Keratinocyte (primary cell): ENCODE data around the gene ZDHHC24. TPM values are rescaled to one million over a fixed set of nuclear protein-coding genes. Genes with fewer than 3 reads are reported as not detected.

Experiments
- DNase-seq: peaks from one replicate; pipeline ENCODE4 v3.0.0-alpha.2; 2011; ENCODE audit warnings: low read depth, missing footprints, low spot score
- FAIRE-seq: peaks from 2 replicates; lab custom pipeline; 2011; peaks lifted over from hg19 to GRCh38; lab: Jason Lieb, UNC
- H2AFZ ChIP-seq: 2 replicates; pipeline ENCODE4 v1.6.0; 2012; ENCODE audit warnings: low read length, control low read depth, inconsistent platforms; ENCODE audit not compliant: control insufficient read depth
- H3K27ac ChIP-seq: 2 replicates; pipeline ENCODE4 v1.5.1; 2011; ENCODE audit warnings: low read length; ENCODE audit not compliant: control insufficient read depth, insufficient read depth
- H3K27me3 ChIP-seq: 3 replicates; pipeline ENCODE4 v1.6.0; 2011; ENCODE audit warnings: low read length; ENCODE audit not compliant: control insufficient read depth, insufficient read depth; ENCODE audit errors: extremely low read depth
- H3K36me3 ChIP-seq, 2 experiments: 2 replicates in 1 of 2; 3 replicates in 1 of 2; pipeline ENCODE4 v1.5.1; 2011; ENCODE audit warnings: low read length in 2 of 2, mild to moderate bottlenecking in 1 of 2; ENCODE audit not compliant: control insufficient read depth in 2 of 2, insufficient read depth in 2 of 2; ENCODE audit errors: extremely low read depth in 1 of 2
- H3K4me1 ChIP-seq: 3 replicates; pipeline ENCODE4 v1.5.1; 2011; ENCODE audit warnings: low read length; ENCODE audit not compliant: control insufficient read depth, insufficient read depth; ENCODE audit errors: extremely low read depth
- H3K4me2 ChIP-seq: 3 replicates; pipeline ENCODE4 v1.6.0; 2011; ENCODE audit warnings: low read depth, low read length; ENCODE audit not compliant: control insufficient read depth, insufficient read depth; ENCODE audit errors: extremely low read depth
- H3K4me3 ChIP-seq, 3 experiments: fragments of 200-600 bp in 1 of 3; sonication (generic) in 1 of 3; 2 replicates in 2 of 3; 3 replicates in 1 of 3; pipeline ENCODE4 v1.5.1; 2011 to 2016; ENCODE audit warnings: low read length in 3 of 3, mild to moderate bottlenecking in 3 of 3, control low read depth in 2 of 3, inconsistent platforms in 1 of 3, low read depth in 1 of 3, mixed read lengths in 1 of 3, mixed run types in 1 of 3, moderate library complexity in 1 of 3; ENCODE audit not compliant: control insufficient read depth in 2 of 3, insufficient read depth in 2 of 3; ENCODE audit errors: extremely low read depth in 1 of 3
- H3K79me2 ChIP-seq: 2 replicates; pipeline ENCODE4 v1.6.0; 2012; ENCODE audit warnings: low read length; ENCODE audit not compliant: control insufficient read depth, insufficient read depth
- H3K9ac ChIP-seq: 3 replicates; pipeline ENCODE4 v1.6.0; 2011; ENCODE audit warnings: low read length; ENCODE audit not compliant: control insufficient read depth, insufficient read depth; ENCODE audit errors: extremely low read depth
- H3K9me1 ChIP-seq: 3 replicates; pipeline ENCODE4 v1.6.0; 2011; ENCODE audit warnings: low read length; ENCODE audit not compliant: control insufficient read depth, insufficient read depth; ENCODE audit errors: extremely low read depth
- H3K9me3 ChIP-seq: 2 replicates; pipeline ENCODE4 v1.5.1; 2012; ENCODE audit warnings: low read depth, low read length; ENCODE audit not compliant: control insufficient read depth
- H4K20me1 ChIP-seq: 3 replicates; pipeline ENCODE4 v1.6.0; 2011; ENCODE audit warnings: low read length; ENCODE audit not compliant: control insufficient read depth, insufficient read depth; ENCODE audit errors: extremely low read depth
- EZH2 ChIP-seq: IDR thresholded peaks from one replicate; pipeline ENCODE4 v1.6.1; 2012; ENCODE audit warnings: inconsistent platforms, mild to moderate bottlenecking, low read length, moderate library complexity
- dilution Hi-C: fragments of 300-500 bp; cut with MboI; formaldehyde crosslinking; loops from one replicate; pipeline ENCODE4 v1.7.0; 2020; ENCODE audit warnings: low sequenced_read_pairs; ENCODE audit not compliant: extremely low pct_ligation_motif_present
- polyA plus RNA-seq, 5 experiments: library from polyadenylated mRNA; depleted of rRNA in 3 of 5; stranded (reverse) in 3 of 5; stranded (forward) in 1 of 5; unstranded in 1 of 5; fragments of >200 nt; gene quantifications; 1 replicate in 1 of 5; 2 replicates in 3 of 5; 3 replicates in 1 of 5; pipeline versions ENCODE4 v1.2.1 to v1.2.3, GENCODE V29; 2011 to 2012; ENCODE audit warnings: missing spikeins in 2 of 5, low read depth in 1 of 5, low replicate concordance in 1 of 5
- TF ChIP-seq, protein P1 (sequence below), 3 experiments: IDR thresholded peaks in 1 of 3; conservative IDR thresholded peaks in 1 of 3; optimal IDR thresholded peaks in 1 of 3; 2 replicates in 2 of 3; 3 replicates in 1 of 3; pipeline versions ENCODE3 to v1.5.1; 2011; ENCODE audit warnings: low read length in 3 of 3, mild to moderate bottlenecking in 3 of 3, moderate library complexity in 2 of 3, control low read depth in 1 of 3, inconsistent platforms in 1 of 3; ENCODE audit not compliant: insufficient read depth in 2 of 3; ENCODE audit errors: extremely low read depth in 1 of 3

ZDHHC24 gene
- polyA plus RNA-seq, 1 donor (not counting 4 experiments of a cell fraction or from before 2014, with no cell fraction given) = 4.8 TPM

GRCh38 chr11:66480117-66480938, 65.5 kb downstream of the ZDHHC24 start, which contains the start of gene DPP3:
TSS of gene DPP3 (plus strand) at chr11:66480434. CDS start at chr11:66482201, 1,767 bp downstream.
- Histone ChIP-seq H3K79me2 (peaks cover 3% of the 10 kb centered on the region), H3K9ac (peak within 1 kb of the TSS; percentile 91), H3K36me3 (peaks cover 8 to 10% of the 10 kb centered on the region in 2 experiments), H3K4me2 (peak within 1 kb of the TSS; percentile 92), H3K9me1 (peaks cover 2% of the 10 kb centered on the region), H3K9me3 (no peaks in the 10 kb centered on the region), H3K27me3 (no peaks in the 10 kb centered on the region), H3K4me3 (peak within 1 kb of the TSS; percentile 72 to 83 (median 77)), H3K4me1 (peaks cover 16% of the 10 kb centered on the region), H3K27ac (peak within 1 kb of the TSS; percentile 96), H4K20me1 (peaks cover 5% of the 10 kb centered on the region), H2AFZ (peak within 1 kb of the TSS; percentile 85)
- DNase-seq (peak; percentile 79), FAIRE-seq (no peak)
- dilution Hi-C loops = no loop called here
- TF ChIP-seq, protein P1, sequence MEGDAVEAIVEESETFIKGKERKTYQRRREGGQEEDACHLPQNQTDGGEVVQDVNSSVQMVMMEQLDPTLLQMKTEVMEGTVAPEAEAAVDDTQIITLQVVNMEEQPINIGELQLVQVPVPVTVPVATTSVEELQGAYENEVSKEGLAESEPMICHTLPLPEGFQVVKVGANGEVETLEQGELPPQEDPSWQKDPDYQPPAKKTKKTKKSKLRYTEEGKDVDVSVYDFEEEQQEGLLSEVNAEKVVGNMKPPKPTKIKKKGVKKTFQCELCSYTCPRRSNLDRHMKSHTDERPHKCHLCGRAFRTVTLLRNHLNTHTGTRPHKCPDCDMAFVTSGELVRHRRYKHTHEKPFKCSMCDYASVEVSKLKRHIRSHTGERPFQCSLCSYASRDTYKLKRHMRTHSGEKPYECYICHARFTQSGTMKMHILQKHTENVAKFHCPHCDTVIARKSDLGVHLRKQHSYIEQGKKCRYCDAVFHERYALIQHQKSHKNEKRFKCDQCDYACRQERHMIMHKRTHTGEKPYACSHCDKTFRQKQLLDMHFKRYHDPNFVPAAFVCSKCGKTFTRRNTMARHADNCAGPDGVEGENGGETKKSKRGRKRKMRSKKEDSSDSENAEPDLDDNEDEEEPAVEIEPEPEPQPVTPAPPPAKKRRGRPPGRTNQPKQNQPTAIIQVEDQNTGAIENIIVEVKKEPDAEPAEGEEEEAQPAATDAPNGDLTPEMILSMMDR (optimal IDR thresholded peaks at IDR 0.05 in 1 of 3, IDR thresholded peaks at IDR 0.05 in 1 of 3, conservative IDR thresholded peaks at IDR 0.05 in 1 of 3; ENCODE audit: extremely low read depth in 1 of 3, insufficient read depth in 2 of 3, low read length in 3 of 3) = no peak
- no peak for TF ChIP-seq EZH2

DNA sequence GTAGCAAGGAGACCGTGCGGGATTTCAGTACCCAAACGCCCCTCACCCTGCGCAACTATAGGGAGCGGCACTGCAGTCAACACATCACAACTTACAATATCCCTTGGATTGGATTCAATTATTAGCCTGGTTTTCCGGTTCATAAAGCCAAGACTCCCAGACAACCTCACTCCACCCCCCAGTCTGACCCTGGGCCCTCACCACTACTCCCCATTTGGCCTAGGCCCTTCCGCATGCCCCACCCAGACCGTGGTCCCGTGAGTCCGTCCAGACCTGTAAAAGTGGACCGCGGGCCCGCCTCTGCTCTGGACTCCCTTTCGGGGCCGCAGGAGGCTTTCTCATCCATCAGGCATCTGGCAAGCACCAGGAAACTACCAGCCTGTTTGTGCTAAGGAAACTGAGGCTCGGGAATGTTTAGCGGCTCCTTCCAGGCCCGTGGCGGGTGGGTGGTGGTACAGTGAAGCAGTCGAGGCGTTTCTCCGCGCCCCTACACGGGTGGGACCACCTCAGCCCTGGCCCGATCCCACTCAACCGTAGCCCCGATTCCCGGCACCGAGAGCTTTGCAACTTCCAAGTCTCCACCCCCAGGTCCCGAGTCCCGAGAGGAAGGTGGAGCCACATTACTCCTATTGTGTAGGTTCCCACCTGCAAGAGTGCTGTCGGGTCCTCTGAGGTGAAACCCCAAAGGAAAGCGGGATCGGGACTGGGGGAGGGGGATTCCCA, 66.3 kb downstream of the ZDHHC24 start:
- DNase-seq = peak; percentile 77
- FAIRE-seq = no peak
- dilution Hi-C loops = no loop called here

More for the DNA sequence above, 66.3 kb downstream of the ZDHHC24 start:
- Histone ChIP-seq H3K4me2 (peak overlapping the region; percentile 92), H3K4me1 (peaks cover 16% of the 10 kb centered on the region), H3K27ac (peak overlapping the region; percentile 96), H3K36me3 (peaks cover 8 to 9% of the 10 kb centered on the region in 2 experiments), H3K79me2 (peaks cover 3% of the 10 kb centered on the region), H4K20me1 (peaks cover 5% of the 10 kb centered on the region), H3K4me3 (peak overlapping the region; percentile 72 to 83 (median 77)), H3K9me3 (no peaks in the 10 kb centered on the region), H3K9ac (peak overlapping the region; percentile 91), H3K27me3 (no peaks in the 10 kb centered on the region), H2AFZ (peak overlapping the region; percentile 85), H3K9me1 (peaks cover 2% of the 10 kb centered on the region)
- TF ChIP-seq, protein P1 (optimal IDR thresholded peaks at IDR 0.05 in 1 of 3, IDR thresholded peaks at IDR 0.05 in 1 of 3, conservative IDR thresholded peaks at IDR 0.05 in 1 of 3; ENCODE audit: extremely low read depth in 1 of 3, insufficient read depth in 2 of 3, low read length in 3 of 3) = no peak
- TF ChIP-seq EZH2 = no peak
